Activated gamma-delta T cell treated with Interleukin-2 at 50 U/mL for 16 hours (primary cell): ENCODE measurements around the gene ASCC1.
"Not testable (repeated sequence)": the region's sequence is repeated elsewhere in the genome, so short reads cannot be mapped to it uniquely, and the experiment has no call there.

ENCODE experiments used
- DNase-seq: peaks from one replicate; pipeline ENCODE4 v3.0.0-alpha.2; 2020

The ASCC1 gene

GRCh38 chr10:72219235-72219814 lies 3.2 kb upstream of the ASCC1 start:
- DNase-seq, result no peak

GRCh38 chr10:72218726-72219125 lies 2.6 kb upstream of the ASCC1 start:
- no peak for DNase-seq

DNA sequence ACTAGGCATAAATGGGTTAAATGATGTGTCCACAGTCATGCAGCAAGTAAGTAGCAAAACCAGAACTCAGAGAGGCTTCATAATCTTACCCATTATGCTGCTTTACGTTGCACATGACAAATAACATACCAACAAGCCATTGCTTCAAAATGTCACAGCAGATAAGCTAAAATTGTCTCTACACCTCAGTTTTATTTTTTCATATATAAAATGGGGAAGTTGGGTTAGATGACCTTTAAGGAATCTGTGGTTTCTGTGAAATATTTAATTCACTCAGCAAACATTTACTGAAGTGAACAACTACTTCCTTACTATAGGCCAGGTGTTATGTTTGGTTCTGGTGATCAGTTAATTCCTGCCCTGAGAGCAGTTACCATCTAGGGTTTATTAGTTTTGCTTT lies 2.2 kb upstream of the ASCC1 start:
- no peak for DNase-seq

DNA sequence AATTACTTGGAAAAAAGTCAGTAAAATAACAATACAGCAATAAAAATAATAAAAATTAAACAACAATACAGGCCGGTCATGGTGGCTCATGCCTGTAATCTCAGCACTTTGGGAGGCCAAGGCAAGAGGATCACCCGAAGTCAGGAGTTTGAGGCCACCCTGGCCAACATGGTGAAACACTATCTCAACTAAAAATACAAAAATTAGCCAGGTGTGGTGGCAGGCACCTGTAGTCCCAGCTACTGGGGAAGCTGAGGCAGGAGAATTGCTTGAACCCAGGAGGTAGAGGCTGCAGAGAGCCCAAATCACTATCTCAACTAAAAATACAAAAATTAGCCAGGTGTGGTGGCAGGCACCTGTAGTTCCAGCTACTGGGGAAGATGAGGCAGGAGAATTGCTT lies 4.2 kb downstream of the ASCC1 start:
- not testable (repeated sequence) for DNase-seq

DNA sequence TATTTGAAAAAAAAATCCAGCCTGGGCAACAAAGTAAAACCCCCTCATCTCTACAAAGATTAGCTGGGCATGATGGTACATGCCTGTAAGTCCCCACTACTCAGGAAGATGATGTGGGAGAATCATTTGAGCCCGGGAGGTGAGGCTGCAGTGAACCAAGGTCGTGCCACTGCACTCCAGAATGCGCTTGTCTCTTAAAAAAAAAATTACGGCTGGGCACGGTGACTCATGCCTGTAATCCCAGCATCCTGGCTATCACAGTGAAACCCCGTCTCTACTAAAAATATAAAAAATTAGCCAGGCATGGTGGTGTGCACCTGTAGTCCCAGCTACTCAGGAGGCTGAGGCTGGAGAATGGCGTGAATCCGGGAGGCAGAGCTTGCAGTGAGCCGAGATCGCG lies 4.7 kb downstream of the ASCC1 start:
- DNase-seq, result not testable (repeated sequence)

DNA sequence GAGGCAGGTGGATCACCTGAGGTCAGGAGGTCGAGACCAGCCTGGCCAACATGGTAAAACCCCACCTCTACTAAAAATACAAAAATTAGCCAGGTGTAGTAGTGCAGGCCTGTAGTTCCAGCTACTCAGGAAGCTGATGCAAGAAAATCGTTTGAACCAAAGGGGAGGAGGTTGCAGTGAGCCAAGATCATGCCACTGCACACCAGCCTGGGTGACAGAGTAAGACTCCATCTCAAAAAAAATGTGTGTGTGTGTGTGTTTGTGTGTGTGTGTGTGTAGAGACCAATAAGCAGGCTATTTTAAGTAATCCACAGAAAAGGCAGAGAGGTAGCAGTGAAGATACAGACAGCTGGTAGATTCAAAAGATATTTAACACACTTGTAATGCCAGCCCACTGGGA lies 7.5 kb downstream of the ASCC1 start:
- not testable (repeated sequence) for DNase-seq

- no peak for DNase-seq
Measured at GRCh38 chr10:72206511-72207229, 9.4 kb downstream of the ASCC1 start.

DNA sequence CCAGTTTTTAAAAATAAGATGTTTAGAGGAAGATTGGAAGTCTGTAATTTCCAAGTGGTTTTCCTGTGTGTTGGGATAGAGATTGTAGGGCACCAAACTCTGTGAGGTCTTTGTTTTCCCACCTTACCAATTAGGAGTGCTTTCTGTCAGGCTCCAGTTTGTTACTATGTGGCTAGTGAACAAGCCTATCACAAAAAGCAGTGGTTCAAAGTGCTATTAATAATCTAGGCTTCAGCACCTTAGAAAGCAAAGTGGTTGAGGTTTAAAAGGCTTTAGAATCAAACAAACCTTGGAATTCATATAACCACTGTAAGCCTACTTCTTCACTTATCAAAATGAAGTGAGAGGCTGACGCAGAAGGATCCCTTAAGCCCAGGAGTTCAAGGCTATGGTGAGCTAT lies 11.4 kb downstream of the ASCC1 start:
- no peak for DNase-seq

- no peak for DNase-seq
Measured at GRCh38 chr10:72204296-72204695, 11.8 kb downstream of the ASCC1 start.

- DNase-seq, result no peak
Measured at GRCh38 chr10:72201293-72201692, 14.8 kb downstream of the ASCC1 start.

DNA sequence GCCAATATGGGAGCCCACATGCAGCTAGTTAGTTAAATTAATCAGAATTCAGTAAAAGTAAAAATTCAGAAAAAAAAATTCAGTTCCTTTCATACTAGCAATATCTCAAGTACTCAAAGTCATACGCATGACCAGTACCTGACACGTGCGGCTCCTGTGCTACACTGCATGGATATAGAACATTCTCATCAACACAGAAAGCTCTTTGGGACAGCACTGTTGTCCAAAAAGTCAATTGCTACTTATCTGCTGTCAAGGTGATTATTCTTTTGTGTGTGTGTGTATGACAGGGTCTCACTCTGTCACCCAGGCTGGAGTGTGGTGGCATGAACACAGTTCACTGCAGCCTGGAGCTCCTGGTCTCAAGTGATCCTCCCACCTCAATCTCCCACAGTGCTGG lies 15.2 kb downstream of the ASCC1 start:
- DNase-seq, result no peak

DNA sequence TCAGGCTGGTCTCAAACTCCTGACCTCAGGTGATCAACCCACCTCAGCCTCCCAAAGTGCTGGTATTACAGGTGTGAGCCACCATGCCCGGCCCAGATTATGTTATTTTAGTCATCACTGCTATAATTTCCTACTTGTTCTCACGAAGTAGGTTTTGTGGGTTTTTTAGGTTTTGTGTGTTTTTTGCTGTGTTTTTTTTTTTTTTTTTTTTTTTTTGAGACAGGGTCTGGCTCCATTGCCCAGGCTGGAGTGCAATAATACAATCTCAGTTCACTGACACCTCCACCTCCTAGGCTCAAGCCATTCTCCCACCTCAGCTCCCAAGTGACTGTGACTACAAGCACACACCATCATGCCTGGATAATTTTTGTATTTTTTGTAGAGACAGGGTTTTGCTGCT lies 21.1 kb downstream of the ASCC1 start:
- DNase-seq, result no peak

DNA sequence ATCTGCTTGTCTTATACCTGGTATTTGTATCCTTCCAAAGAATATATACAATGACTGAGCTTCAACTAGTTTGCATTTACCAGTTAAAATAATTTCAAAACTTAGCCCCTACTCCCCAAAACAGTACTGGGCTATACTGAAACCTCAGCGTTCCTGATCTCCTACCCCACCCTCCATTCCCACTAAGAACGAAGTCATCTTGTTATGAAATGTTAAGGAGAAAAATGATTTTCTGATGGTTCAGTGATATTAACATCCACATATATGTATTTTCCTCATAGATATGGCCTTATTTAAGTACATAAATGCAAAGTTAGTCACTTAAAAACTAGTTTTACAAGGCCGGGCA lies 29.1 kb downstream of the ASCC1 start:
- no peak for DNase-seq

GRCh38 chr10:72186258-72186981 lies 29.7 kb downstream of the ASCC1 start:
- no peak for DNase-seq

DNA sequence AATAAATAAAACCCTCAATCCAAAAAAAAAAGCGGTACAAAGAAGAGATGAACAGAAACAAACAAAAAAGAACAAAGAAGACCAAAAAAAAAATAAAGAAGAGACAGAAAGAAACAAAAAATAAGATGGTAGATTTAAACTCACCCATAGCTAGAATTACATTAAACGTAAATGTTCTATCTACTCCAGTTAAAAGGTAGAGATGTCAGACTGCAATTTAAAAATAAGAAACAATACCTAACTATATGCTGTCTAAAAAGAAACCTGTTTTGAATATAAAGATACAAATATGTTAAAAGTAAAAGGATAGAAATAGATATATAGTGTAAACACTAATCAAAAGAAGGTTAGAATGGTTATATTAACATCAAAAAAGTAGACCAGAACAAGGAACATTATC lies 31.9 kb downstream of the ASCC1 start:
- no peak for DNase-seq

- DNase-seq, result no peak
Measured at GRCh38 chr10:72177454-72177853, 38.6 kb downstream of the ASCC1 start.

DNA sequence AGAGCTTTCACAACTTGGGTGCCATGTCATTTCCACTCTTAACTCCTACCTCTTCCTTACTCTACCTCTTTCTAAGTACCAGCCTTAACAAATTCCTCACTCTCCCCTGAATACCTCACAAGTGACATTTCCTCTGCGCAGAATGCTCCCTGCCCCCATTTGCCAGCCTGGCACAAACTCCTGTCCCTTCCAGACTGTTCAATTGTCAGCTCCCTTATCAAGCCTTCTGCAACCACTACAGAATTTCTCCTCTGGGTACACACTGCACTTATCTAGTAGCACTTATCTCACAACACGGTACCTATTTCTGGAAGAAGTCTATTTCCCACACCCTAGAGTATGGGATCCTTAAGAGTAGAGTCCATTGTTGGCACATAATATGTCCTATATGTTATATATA lies 39.4 kb downstream of the ASCC1 start:
- DNase-seq, result no peak

GRCh38 chr10:72175149-72175548 lies 40.9 kb downstream of the ASCC1 start:
- no peak for DNase-seq

- no peak for DNase-seq
Measured at GRCh38 chr10:72174297-72174662, 41.8 kb downstream of the ASCC1 start.

DNA sequence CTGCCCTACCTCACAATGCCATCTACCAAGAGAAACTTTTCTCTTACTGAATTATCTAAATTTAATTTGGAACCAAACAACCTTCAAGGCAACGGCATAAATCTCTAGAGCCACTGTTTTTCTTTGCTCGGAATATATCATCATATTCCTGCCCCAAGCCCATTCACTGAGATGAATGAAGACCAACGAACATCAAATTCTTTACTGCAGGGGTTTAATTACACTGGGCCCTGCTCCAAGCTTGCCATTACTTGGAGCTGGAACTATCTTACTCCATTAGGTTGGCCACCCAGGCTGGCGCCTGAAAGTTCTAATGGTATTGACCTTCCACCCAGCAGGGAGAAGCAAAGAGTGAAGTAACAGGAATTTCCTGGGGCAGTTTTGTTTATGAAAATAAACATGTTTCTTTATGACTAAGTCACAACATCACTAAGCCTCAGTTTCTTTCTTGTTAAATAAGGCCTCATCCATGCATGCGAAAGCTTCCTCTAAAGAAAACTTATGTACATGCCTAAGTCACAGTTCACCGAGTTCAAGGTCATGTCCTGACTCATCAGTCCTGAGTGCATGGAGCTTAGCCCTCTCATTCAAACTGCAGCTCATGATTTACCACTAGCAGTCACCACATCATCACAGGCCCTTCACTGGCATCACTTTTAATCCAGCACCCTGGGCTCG lies 42.3 kb downstream of the ASCC1 start:
- DNase-seq, result no peak

- DNase-seq, result no peak
Measured at GRCh38 chr10:72173262-72173618, 42.8 kb downstream of the ASCC1 start.

- no peak for DNase-seq
Measured at GRCh38 chr10:72171175-72171630, 44.9 kb downstream of the ASCC1 start.

DNA sequence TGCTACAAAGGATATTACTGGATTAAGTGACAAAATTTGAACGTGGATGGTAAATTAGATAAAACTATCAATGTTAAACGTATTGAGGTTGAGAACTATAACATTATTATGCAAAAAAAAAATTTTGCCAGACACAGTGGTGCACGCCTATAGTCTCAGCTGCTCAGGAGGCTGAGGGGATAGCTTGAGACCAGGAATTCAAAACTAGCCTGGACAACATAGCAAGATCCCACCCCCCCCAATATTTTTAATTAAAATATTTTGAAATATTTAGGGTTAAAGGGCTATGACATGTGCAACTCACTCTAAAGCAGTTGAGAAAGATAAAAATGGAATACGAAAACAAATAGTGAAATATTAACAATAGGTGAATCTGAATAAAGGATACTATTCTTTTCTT lies 45.3 kb downstream of the ASCC1 start:
- DNase-seq, result no peak

- no peak for DNase-seq
Measured at GRCh38 chr10:72170263-72170662, 45.8 kb downstream of the ASCC1 start.
